ENCODE measurements around the gene KCNMA1. TPM values are rescaled to one million over a fixed set of nuclear protein-coding genes. Genes with fewer than 3 reads are reported as not detected.

The KCNMA1 gene
- total RNA-seq, 1 experiment from 2014 or later: 0.49 TPM

DNA sequence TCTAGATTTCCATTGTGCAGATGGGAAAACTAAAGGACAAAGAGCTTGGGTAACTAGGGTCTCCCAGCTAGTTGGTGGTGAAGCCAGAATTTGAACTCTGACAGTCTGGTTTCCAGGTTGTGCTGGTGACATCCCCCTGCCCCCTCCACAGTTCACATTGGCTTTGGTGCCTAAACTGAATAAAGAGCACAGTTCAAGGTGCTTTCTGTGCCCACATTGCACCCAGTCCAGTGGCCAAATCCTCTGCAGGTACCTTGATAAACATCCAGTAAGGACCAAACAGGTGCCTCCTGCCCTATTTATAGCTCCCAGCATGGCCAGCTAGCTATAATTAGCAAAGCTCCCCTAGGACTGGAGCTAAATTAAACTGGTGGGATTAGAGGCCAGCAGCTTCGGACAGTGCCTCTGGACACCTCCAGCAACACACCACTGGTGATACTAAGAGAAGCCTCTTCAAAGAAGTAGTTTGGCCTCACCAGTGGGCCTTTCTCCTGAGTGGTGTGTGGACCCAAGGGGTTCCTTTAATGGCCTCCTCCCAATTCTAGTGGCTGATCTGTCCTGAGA is 59.9 kb downstream of the KCNMA1 start:
- H3K9ac ChIP-seq (ENCODE audit: low read length): no peak overlapping the region
- ChIA-PET CTCF (no interaction called here), POLR2A (no interaction called here), RAD21 (ENCODE audit: low non-redundant PET in 1 of 2, low total read pairs in 2 of 2, uncharacterized antibody in 2 of 2, unreplicated experiment in 2 of 2) (no interaction called here)
- H3K79me2 ChIP-seq (ENCODE audit: insufficient read depth, low read length): no peaks in the 10 kb centered on the region
- H3K4me3 ChIP-seq (replicated peaks in 1 of 2; ENCODE audit: low read depth in 1 of 2, low read length in 2 of 2): no peak overlapping the region
- H3K36me3 ChIP-seq (ENCODE audit: control insufficient read depth in 1 of 2, insufficient read depth in 2 of 2, low read length in 2 of 2): no peaks in the 10 kb centered on the region
- ATAC-seq: no peak
- H3K27ac ChIP-seq (ENCODE audit: low read depth, low read length): no peak overlapping the region
- no peak overlapping the region for H3K4me2 ChIP-seq (ENCODE audit: low read length)
- BruUV-seq (replicated peaks): no TSS peak
- DNase-seq (ENCODE audit: low read depth, low spot score): no peak
- H4K20me1 ChIP-seq (ENCODE audit: insufficient read depth): no peaks in the 10 kb centered on the region
- no peaks in the 10 kb centered on the region for H3K9me3 ChIP-seq (ENCODE audit: control insufficient read depth in 1 of 2, insufficient read depth in 1 of 2, low read depth in 1 of 2, low read length in 2 of 2)
- no peaks in the 10 kb centered on the region for H3K27me3 ChIP-seq (ENCODE audit: insufficient read depth, low read length)
- TF ChIP-seq, protein P1, sequence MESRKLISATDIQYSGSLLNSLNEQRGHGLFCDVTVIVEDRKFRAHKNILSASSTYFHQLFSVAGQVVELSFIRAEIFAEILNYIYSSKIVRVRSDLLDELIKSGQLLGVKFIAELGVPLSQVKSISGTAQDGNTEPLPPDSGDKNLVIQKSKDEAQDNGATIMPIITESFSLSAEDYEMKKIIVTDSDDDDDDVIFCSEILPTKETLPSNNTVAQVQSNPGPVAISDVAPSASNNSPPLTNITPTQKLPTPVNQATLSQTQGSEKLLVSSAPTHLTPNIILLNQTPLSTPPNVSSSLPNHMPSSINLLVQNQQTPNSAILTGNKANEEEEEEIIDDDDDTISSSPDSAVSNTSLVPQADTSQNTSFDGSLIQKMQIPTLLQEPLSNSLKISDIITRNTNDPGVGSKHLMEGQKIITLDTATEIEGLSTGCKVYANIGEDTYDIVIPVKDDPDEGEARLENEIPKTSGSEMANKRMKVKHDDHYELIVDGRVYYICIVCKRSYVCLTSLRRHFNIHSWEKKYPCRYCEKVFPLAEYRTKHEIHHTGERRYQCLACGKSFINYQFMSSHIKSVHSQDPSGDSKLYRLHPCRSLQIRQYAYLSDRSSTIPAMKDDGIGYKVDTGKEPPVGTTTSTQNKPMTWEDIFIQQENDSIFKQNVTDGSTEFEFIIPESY (IDR thresholded peaks at IDR 0.05; ENCODE audit: extremely low read depth, insufficient replicate concordance, low read length): no peak
- TF ChIP-seq CBX3 (IDR thresholded peaks at IDR 0.05; ENCODE audit: low read depth): no peak
- no peak for TF ChIP-seq REST (IDR thresholded peaks at IDR 0.05; ENCODE audit: low read depth)
- no peak for TF ChIP-seq FOSL1 (IDR thresholded peaks at IDR 0.05; ENCODE audit: low read depth)
- TF ChIP-seq JUND (IDR thresholded peaks at IDR 0.05): no peak
- TF ChIP-seq POLR2AphosphoS5 (IDR thresholded peaks at IDR 0.05; ENCODE audit: low read depth, low read length): no peak
- TF ChIP-seq YY1 (IDR thresholded peaks at IDR 0.05; ENCODE audit: extremely low read depth, insufficient replicate concordance, low read depth, low read length): no peak
- TF ChIP-seq SRF (IDR thresholded peaks at IDR 0.05; ENCODE audit: low read depth): no peak
- TF ChIP-seq, protein P2, sequence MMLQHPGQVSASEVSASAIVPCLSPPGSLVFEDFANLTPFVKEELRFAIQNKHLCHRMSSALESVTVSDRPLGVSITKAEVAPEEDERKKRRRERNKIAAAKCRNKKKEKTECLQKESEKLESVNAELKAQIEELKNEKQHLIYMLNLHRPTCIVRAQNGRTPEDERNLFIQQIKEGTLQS (IDR thresholded peaks at IDR 0.05): no peak
- TF ChIP-seq, protein P3, sequence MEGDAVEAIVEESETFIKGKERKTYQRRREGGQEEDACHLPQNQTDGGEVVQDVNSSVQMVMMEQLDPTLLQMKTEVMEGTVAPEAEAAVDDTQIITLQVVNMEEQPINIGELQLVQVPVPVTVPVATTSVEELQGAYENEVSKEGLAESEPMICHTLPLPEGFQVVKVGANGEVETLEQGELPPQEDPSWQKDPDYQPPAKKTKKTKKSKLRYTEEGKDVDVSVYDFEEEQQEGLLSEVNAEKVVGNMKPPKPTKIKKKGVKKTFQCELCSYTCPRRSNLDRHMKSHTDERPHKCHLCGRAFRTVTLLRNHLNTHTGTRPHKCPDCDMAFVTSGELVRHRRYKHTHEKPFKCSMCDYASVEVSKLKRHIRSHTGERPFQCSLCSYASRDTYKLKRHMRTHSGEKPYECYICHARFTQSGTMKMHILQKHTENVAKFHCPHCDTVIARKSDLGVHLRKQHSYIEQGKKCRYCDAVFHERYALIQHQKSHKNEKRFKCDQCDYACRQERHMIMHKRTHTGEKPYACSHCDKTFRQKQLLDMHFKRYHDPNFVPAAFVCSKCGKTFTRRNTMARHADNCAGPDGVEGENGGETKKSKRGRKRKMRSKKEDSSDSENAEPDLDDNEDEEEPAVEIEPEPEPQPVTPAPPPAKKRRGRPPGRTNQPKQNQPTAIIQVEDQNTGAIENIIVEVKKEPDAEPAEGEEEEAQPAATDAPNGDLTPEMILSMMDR (IDR thresholded peaks at IDR 0.05 in 2 of 3, conservative IDR thresholded peaks at IDR 0.05 in 1 of 3; ENCODE audit: borderline replicate concordance in 1 of 3, insufficient read depth in 1 of 3, low read depth in 2 of 3, low read length in 2 of 3): no peak
- no peak for TF ChIP-seq RAD21 (IDR thresholded peaks at IDR 0.05; ENCODE audit: low read depth)
- no peak for TF ChIP-seq ZFX (IDR thresholded peaks at IDR 0.05)
- TF ChIP-seq, protein P4, sequence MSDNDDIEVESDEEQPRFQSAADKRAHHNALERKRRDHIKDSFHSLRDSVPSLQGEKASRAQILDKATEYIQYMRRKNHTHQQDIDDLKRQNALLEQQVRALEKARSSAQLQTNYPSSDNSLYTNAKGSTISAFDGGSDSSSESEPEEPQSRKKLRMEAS (IDR thresholded peaks at IDR 0.05): no peak
- no peak for TF ChIP-seq ELF1 (IDR thresholded peaks at IDR 0.05; ENCODE audit: borderline replicate concordance, low read depth)
- TF ChIP-seq EZH2 (IDR thresholded peaks at IDR 0.05): no peak
- TF ChIP-seq EGR1 (IDR thresholded peaks at IDR 0.05; ENCODE audit: low read depth): no peak
- TF ChIP-seq CEBPB (IDR thresholded peaks at IDR 0.05; ENCODE audit: low read depth): no peak
- no peak for TF ChIP-seq POLR2A (IDR thresholded peaks at IDR 0.05; ENCODE audit: borderline replicate concordance, extremely low read depth, insufficient read depth, insufficient read length)
- no peak for TF ChIP-seq TCF7L2 (IDR thresholded peaks at IDR 0.05; ENCODE audit: borderline replicate concordance, extremely low read depth, insufficient read depth, insufficient read length)
- H3K9me2 ChIP-seq (ENCODE audit: insufficient read depth): no peaks in the 10 kb centered on the region
- intact Hi-C loops (cut with micrococcal nuclease): no loop called here
- H3K4me1 ChIP-seq (ENCODE audit: control insufficient read depth in 1 of 2, insufficient read depth in 2 of 2, low read length in 2 of 2): peaks cover 0 to 10% of the 10 kb centered on the region in 2 experiments; a peak in 2 of 4 replicates
- no peak overlapping the region for H2AFZ ChIP-seq (ENCODE audit: low read depth, low read length, poor library complexity, severe bottlenecking)

Data from HCT116 (cell line).